Neural cell (in vitro differentiated cells): Measurements from ENCODE around the gene RABGAP1L. TPM values are rescaled to one million over a fixed set of nuclear protein-coding genes. Genes with fewer than 3 reads are reported as not detected.

Experiments
- H2AFZ ChIP-seq: fragments of 200-600, 300-800 bp; sonication (generic), shearing (Covaris generic); 2 replicates; pipeline ENCODE4 v1.6.0; 2014; ENCODE audit warnings: low read depth, mild to moderate bottlenecking, antibody characterized with exemption, low read length, moderate library complexity
- H3F3A ChIP-seq: fragments of 200-600 bp; shearing (Covaris generic); 2 replicates; pipeline ENCODE4 v1.6.1; 2016; ENCODE audit warnings: mild to moderate bottlenecking, moderate library complexity, mixed read lengths, antibody characterized with exemption, low read length; ENCODE audit not compliant: insufficient read depth, poor library complexity, severe bottlenecking
- H3K27ac ChIP-seq: fragments of 200-600, 300-800 bp; sonication (generic), shearing (Covaris generic); 2 replicates; pipeline ENCODE4 v1.5.1; 2014; ENCODE audit warnings: mild to moderate bottlenecking, low read length, moderate library complexity
- H3K27me3 ChIP-seq: fragments of 300-800, 200-600 bp; sonication (generic), shearing (Covaris generic); 2 replicates; pipeline ENCODE4 v1.6.0; 2014; ENCODE audit warnings: mild to moderate bottlenecking, low read depth, low read length, moderate library complexity; ENCODE audit not compliant: insufficient read depth
- H3K36me3 ChIP-seq: fragments of 300-800, 200-600 bp; sonication (generic), shearing (Covaris generic); 2 replicates; pipeline ENCODE4 v1.5.1; 2014; ENCODE audit warnings: mild to moderate bottlenecking, antibody characterized with exemption, low read length, moderate library complexity; ENCODE audit not compliant: insufficient read depth
- H3K4me2 ChIP-seq: fragments of 300-800, 200-600 bp; sonication (generic), shearing (Covaris generic); 2 replicates; pipeline ENCODE4 v1.6.0; 2014; ENCODE audit warnings: mild to moderate bottlenecking, low read length
- H3K4me3 ChIP-seq: fragments of 300-800, 200-600 bp; sonication (generic), shearing (Covaris generic); 2 replicates; pipeline ENCODE4 v1.5.1; 2014; ENCODE audit warnings: mild to moderate bottlenecking, low read length, moderate library complexity
- H3K79me2 ChIP-seq: fragments of 200-600 bp; shearing (Covaris generic); replicated peaks from 2 replicates; pipeline ENCODE4 v1.6.0; 2014; ENCODE audit warnings: mild to moderate bottlenecking, low read length, moderate library complexity; ENCODE audit not compliant: insufficient read depth
- H3K9ac ChIP-seq: fragments of 300-800, 200-600 bp; sonication (generic), shearing (Covaris generic); 2 replicates; pipeline ENCODE4 v1.6.1; 2016; ENCODE audit warnings: mild to moderate bottlenecking, low read length, mixed read lengths
- H3K9me2 ChIP-seq: fragments of 200-600 bp; shearing (Covaris generic); 2 replicates; pipeline ENCODE4 v1.6.1; 2016; ENCODE audit warnings: mild to moderate bottlenecking, low read length, mixed read lengths; ENCODE audit not compliant: insufficient read depth
- H3K9me3 ChIP-seq: fragments of 200-600, 300-800 bp; sonication (generic), shearing (Covaris generic); 2 replicates; pipeline ENCODE4 v1.6.1; 2016; ENCODE audit warnings: mild to moderate bottlenecking, mixed run types, low read length, moderate library complexity, mixed read lengths
- H4K20me1 ChIP-seq: fragments of 200-600 bp; shearing (Covaris generic); 2 replicates; pipeline ENCODE4 v1.6.1; 2016; ENCODE audit warnings: mild to moderate bottlenecking, mixed run types; ENCODE audit not compliant: insufficient read depth
- CTCF ChIP-seq: fragments of 450-650 bp; IDR thresholded peaks from 2 replicates; pipeline ENCODE4 v1.5.1; 2014; ENCODE audit warnings: antibody characterized with exemption, mild to moderate bottlenecking, moderate library complexity; ENCODE audit not compliant: poor library complexity, severe bottlenecking
- EP300 ChIP-seq: fragments of 450-650 bp; conservative IDR thresholded peaks from 2 replicates; pipeline ENCODE4 v1.6.1; 2014; ENCODE audit warnings: antibody characterized with exemption, mild to moderate bottlenecking, moderate library complexity; ENCODE audit not compliant: poor library complexity, severe bottlenecking
- EZH2 ChIP-seq: fragments of 200-600, 300-800 bp; shearing (Covaris generic), sonication (generic); IDR thresholded peaks from 2 replicates; pipeline ENCODE4 v1.6.1; 2014; ENCODE audit warnings: antibody characterized with exemption, low read length, borderline replicate concordance, mild to moderate bottlenecking; ENCODE audit not compliant: insufficient read depth, poor library complexity, severe bottlenecking
- MXI1 ChIP-seq: fragments of 450-650 bp; conservative IDR thresholded peaks from 2 replicates; pipeline ENCODE4 v1.6.1; 2014; ENCODE audit warnings: antibody characterized with exemption, mild to moderate bottlenecking; ENCODE audit not compliant: poor library complexity, severe bottlenecking
- POLR2AphosphoS5 ChIP-seq: IDR thresholded peaks from 2 replicates; pipeline ENCODE4 v1.6.1; 2012
- RAD21 ChIP-seq: fragments of 450-650 bp; conservative IDR thresholded peaks from 2 replicates; pipeline ENCODE4 v1.6.1; 2014; ENCODE audit warnings: antibody characterized with exemption, mild to moderate bottlenecking, moderate library complexity
- REST ChIP-seq: IDR thresholded peaks from 2 replicates; pipeline ENCODE4 v1.6.1; 2012; ENCODE audit warnings: borderline replicate concordance
- SMC3 ChIP-seq: fragments of 450-650 bp; conservative IDR thresholded peaks from 2 replicates; pipeline ENCODE4 v1.6.1; 2014; ENCODE audit warnings: antibody characterized with exemption, mild to moderate bottlenecking, moderate library complexity; ENCODE audit not compliant: poor library complexity
- TAF1 ChIP-seq: IDR thresholded peaks from 2 replicates; pipeline ENCODE4 v1.6.1; 2012; ENCODE audit warnings: low read depth
- polyA plus RNA-seq: library from polyadenylated mRNA; depleted of rRNA; stranded (reverse); fragments of >200 nt; gene quantifications from 2 replicates; pipeline ENCODE4 v1.2.3, GENCODE V29; 2014

RABGAP1L gene
- polyA plus RNA-seq, 1 donor from 2014 or later = 32.2 TPM

DNA sequence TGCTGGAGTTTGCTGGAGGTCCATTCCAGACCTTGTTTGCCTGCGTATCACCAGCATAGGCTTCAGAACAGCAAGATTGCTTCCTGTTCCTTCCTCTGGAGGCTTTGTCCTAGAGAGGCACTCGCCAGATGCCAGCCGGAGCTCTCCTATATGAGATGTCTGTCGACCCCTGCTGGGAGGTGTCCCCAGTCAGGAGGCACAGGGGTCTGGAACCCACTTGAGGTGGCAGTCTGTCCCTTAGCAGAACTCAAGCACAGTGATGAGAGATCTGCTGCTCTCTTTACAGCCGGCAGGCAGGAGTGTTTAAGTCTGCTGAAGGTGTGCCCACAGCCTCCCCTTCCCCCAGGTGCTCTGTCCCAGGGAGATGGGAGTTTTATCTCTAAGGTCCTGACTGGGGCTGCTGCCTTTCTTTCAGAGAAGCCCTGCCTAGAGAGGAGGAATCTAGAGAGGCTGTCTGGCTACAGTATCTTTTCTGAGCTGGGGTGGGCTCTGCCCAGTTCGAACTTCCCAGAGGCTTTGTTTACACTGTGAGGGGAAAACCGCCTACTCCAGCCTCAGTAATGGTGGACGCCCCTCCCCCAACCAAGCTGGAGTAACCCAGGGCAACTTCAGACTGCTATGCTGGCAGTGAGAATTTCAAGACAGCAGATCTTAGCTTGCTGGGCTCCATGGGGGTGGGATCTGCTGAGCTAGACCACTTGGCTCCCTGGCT, 493.4 kb downstream of the RABGAP1L start:
- Histone ChIP-seq H3K79me2 (no peaks in the 10 kb centered on the region), H3K9me3 (no peaks in the 10 kb centered on the region), H3K4me3 (no peak overlapping the region), H3K27ac (no peak overlapping the region), H3K9me2 (no peaks in the 10 kb centered on the region), H2AFZ (no peak overlapping the region), H3K27me3 (no peaks in the 10 kb centered on the region), H3K36me3 (no peaks in the 10 kb centered on the region), H3K9ac (no peak overlapping the region), H3F3A (no peaks in the 10 kb centered on the region), H4K20me1 (no peaks in the 10 kb centered on the region), H3K4me2 (no peak overlapping the region)
- TF ChIP-seq MXI1 (no peak), RAD21 (no peak), EP300 (no peak), TAF1 (no peak), REST (no peak), POLR2AphosphoS5 (no peak), SMC3 (no peak), EZH2 (no peak), CTCF (no peak)

DNA sequence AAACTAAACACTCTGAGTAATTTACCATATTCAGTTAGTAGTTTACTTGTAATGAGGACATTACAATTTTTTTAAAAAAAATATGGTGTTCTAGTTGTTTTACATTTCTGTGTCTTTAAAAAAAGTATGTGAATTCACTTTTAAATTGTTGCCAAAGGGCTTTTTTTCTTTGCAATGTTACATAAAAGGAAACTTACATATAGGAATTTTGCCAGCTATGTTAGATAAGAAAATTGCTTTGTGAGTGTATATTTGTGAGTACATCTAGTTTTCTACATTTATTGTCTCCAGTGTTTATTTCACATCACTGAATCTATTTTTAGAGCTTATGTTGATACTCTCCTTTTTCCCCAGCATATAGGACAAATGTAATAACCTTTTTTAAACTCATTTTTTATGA, 495.2 kb downstream of the RABGAP1L start:
- Histone ChIP-seq H3K27me3 (no peaks in the 10 kb centered on the region), H3K9me2 (no peaks in the 10 kb centered on the region)

More for the DNA sequence above, 495.2 kb downstream of the RABGAP1L start:
- H3K9me3 ChIP-seq = peaks cover 8% of the 10 kb centered on the region
- no peaks in the 10 kb centered on the region for H3K79me2 ChIP-seq
- H3K27ac ChIP-seq = no peak overlapping the region
- no peak overlapping the region for H3K9ac ChIP-seq
- H3K36me3 ChIP-seq = no peaks in the 10 kb centered on the region
- H3F3A ChIP-seq = no peaks in the 10 kb centered on the region
- no peak overlapping the region for H3K4me3 ChIP-seq
- H2AFZ ChIP-seq = no peak overlapping the region
- no peaks in the 10 kb centered on the region for H4K20me1 ChIP-seq
- TF ChIP-seq EP300 = no peak
- TF ChIP-seq EZH2 = no peak
- TF ChIP-seq POLR2AphosphoS5 = no peak
- TF ChIP-seq REST = no peak
- TF ChIP-seq CTCF = no peak
- no peak for TF ChIP-seq MXI1
- TF ChIP-seq TAF1 = no peak
- H3K4me2 ChIP-seq = no peak overlapping the region
